ENCODE measurements around the gene IFNK. TPM values are rescaled to one million over a fixed set of nuclear protein-coding genes. Genes with fewer than 3 reads are reported as not detected.

The IFNK gene
- polyA plus RNA-seq, 1 donor (not counting 4 experiments of a cell fraction or from before 2014, with no cell fraction given), result 29.2 TPM

DNA sequence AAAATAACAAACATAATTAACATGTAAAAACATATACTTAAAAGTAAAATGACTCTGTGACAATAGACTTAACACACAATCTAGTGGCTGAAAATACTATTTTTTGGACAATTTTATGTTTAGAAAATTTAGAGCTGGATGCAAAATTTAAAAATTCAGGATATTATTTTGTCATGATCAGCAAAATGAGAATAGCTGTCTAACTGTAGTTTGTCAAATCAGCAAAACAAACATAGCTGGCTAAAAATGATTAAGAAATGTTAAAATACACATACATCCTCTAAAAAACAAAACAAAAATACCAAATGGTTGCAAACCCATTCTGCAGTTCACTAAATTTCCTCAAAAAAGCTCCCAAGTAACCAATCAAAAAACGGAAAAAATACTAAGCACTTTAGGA, 30.6 kb downstream of the IFNK start:
- Histone ChIP-seq H4K20me1 (ENCODE audit: control insufficient read depth, extremely low read depth, insufficient read depth, low read length) (no peaks in the 10 kb centered on the region), H3K36me3 (ENCODE audit: control insufficient read depth in 2 of 2, extremely low read depth in 1 of 2, insufficient read depth in 2 of 2, low read length in 2 of 2) (no peaks in the 10 kb centered on the region), H3K4me2 (ENCODE audit: control insufficient read depth, extremely low read depth, insufficient read depth, low read depth, low read length) (no peak overlapping the region), H3K4me1 (ENCODE audit: control insufficient read depth, extremely low read depth, insufficient read depth, low read length) (no peaks in the 10 kb centered on the region), H3K9ac (ENCODE audit: control insufficient read depth, extremely low read depth, insufficient read depth, low read length) (no peak overlapping the region), H3K9me1 (ENCODE audit: control insufficient read depth, extremely low read depth, insufficient read depth, low read length) (no peaks in the 10 kb centered on the region), H3K27ac (ENCODE audit: control insufficient read depth, insufficient read depth, low read length) (no peak overlapping the region), H3K4me3 (ENCODE audit: control insufficient read depth in 2 of 3, extremely low read depth in 1 of 3, insufficient read depth in 2 of 3, low read depth in 1 of 3, low read length in 3 of 3) (no peak overlapping the region), H3K79me2 (ENCODE audit: control insufficient read depth, insufficient read depth, low read length) (no peaks in the 10 kb centered on the region), H2AFZ (ENCODE audit: control insufficient read depth, low read length) (no peak overlapping the region), H3K27me3 (ENCODE audit: control insufficient read depth, extremely low read depth, insufficient read depth, low read length) (no peaks in the 10 kb centered on the region), H3K9me3 (ENCODE audit: control insufficient read depth, low read depth, low read length) (no peaks in the 10 kb centered on the region)
- dilution Hi-C loops (cut with MboI; ENCODE audit: extremely low pct_ligation_motif_present, low sequenced_read_pairs), result no loop called here
- no peak for DNase-seq (ENCODE audit: low read depth, low spot score)
- FAIRE-seq, result no peak
- TF ChIP-seq, protein P1, sequence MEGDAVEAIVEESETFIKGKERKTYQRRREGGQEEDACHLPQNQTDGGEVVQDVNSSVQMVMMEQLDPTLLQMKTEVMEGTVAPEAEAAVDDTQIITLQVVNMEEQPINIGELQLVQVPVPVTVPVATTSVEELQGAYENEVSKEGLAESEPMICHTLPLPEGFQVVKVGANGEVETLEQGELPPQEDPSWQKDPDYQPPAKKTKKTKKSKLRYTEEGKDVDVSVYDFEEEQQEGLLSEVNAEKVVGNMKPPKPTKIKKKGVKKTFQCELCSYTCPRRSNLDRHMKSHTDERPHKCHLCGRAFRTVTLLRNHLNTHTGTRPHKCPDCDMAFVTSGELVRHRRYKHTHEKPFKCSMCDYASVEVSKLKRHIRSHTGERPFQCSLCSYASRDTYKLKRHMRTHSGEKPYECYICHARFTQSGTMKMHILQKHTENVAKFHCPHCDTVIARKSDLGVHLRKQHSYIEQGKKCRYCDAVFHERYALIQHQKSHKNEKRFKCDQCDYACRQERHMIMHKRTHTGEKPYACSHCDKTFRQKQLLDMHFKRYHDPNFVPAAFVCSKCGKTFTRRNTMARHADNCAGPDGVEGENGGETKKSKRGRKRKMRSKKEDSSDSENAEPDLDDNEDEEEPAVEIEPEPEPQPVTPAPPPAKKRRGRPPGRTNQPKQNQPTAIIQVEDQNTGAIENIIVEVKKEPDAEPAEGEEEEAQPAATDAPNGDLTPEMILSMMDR (optimal IDR thresholded peaks at IDR 0.05 in 1 of 3, IDR thresholded peaks at IDR 0.05 in 1 of 3, conservative IDR thresholded peaks at IDR 0.05 in 1 of 3; ENCODE audit: extremely low read depth in 1 of 3, insufficient read depth in 2 of 3, low read length in 3 of 3), result no peak
- no peak for TF ChIP-seq EZH2 (IDR thresholded peaks at IDR 0.05; ENCODE audit: low read length)

DNA sequence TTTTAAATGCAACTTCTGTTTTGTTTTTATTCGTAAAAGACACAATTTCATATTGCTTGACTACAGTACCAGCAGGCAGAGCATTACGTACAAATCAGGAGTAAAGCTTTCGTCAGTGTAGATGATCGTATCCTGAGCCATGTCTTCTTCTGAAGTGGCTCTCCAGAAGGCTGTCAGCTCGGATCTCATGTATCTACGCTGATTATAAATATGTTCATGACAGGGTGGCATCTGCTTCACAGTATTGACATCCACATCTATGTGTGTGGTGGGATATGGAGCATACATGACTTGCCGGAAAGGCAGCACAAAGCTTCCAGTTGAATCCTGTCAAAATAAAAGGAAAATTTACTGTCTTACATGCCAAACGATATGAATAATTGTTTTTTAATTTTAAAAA, 32.4 kb downstream of the IFNK start:
- no peaks in the 10 kb centered on the region for H3K79me2 ChIP-seq (ENCODE audit: control insufficient read depth, insufficient read depth, low read length)
- no peaks in the 10 kb centered on the region for H4K20me1 ChIP-seq (ENCODE audit: control insufficient read depth, extremely low read depth, insufficient read depth, low read length)
- no peak overlapping the region for H3K4me2 ChIP-seq (ENCODE audit: control insufficient read depth, extremely low read depth, insufficient read depth, low read depth, low read length)
- no peak overlapping the region for H3K27ac ChIP-seq (ENCODE audit: control insufficient read depth, insufficient read depth, low read length)
- H3K9ac ChIP-seq (ENCODE audit: control insufficient read depth, extremely low read depth, insufficient read depth, low read length), result no peak overlapping the region
- H3K9me1 ChIP-seq (ENCODE audit: control insufficient read depth, extremely low read depth, insufficient read depth, low read length), result no peaks in the 10 kb centered on the region
- FAIRE-seq (no peak), DNase-seq (ENCODE audit: low read depth, low spot score) (no peak)
- H3K9me3 ChIP-seq (ENCODE audit: control insufficient read depth, low read depth, low read length), result no peaks in the 10 kb centered on the region
- H3K4me3 ChIP-seq (ENCODE audit: control insufficient read depth in 2 of 3, extremely low read depth in 1 of 3, insufficient read depth in 2 of 3, low read depth in 1 of 3, low read length in 3 of 3), result no peak overlapping the region
- dilution Hi-C loops (cut with MboI; ENCODE audit: extremely low pct_ligation_motif_present, low sequenced_read_pairs), result no loop called here
- no peaks in the 10 kb centered on the region for H3K36me3 ChIP-seq (ENCODE audit: control insufficient read depth in 2 of 2, extremely low read depth in 1 of 2, insufficient read depth in 2 of 2, low read length in 2 of 2)
- H2AFZ ChIP-seq (ENCODE audit: control insufficient read depth, low read length), result no peak overlapping the region
- H3K27me3 ChIP-seq (ENCODE audit: control insufficient read depth, extremely low read depth, insufficient read depth, low read length), result no peaks in the 10 kb centered on the region
- H3K4me1 ChIP-seq (ENCODE audit: control insufficient read depth, extremely low read depth, insufficient read depth, low read length), result no peaks in the 10 kb centered on the region
- TF ChIP-seq, protein P1 (optimal IDR thresholded peaks at IDR 0.05 in 1 of 3, IDR thresholded peaks at IDR 0.05 in 1 of 3, conservative IDR thresholded peaks at IDR 0.05 in 1 of 3; ENCODE audit: extremely low read depth in 1 of 3, insufficient read depth in 2 of 3, low read length in 3 of 3), result no peak
- TF ChIP-seq EZH2 (IDR thresholded peaks at IDR 0.05; ENCODE audit: low read length), result no peak
